GM23338 (cell line): ENCODE data around the gene PLPPR5. TPM values are rescaled to one million over a fixed set of nuclear protein-coding genes. Genes with fewer than 3 reads are reported as not detected.

Experiments
- ATAC-seq: fragments of 200-7000 bp; cut with Tn5 transposase; 3 replicates; pipeline ENCODE4 v1.9.1; 2020
- DNase-seq: peaks from one replicate; pipeline ENCODE4 v3.0.0-alpha.2; 2015; ENCODE audit warnings: low spot score
- H2AFZ ChIP-seq: fragments of 200-600 bp; sonication (generic); 2 replicates; pipeline ENCODE4 v1.8.0; 2016; ENCODE audit warnings: antibody characterized with exemption, mild to moderate bottlenecking, moderate library complexity
- H3F3A ChIP-seq: fragments of 200-600 bp; sonication (generic); replicated peaks from 2 replicates; pipeline ENCODE4 v1.8.0; 2017; ENCODE audit warnings: antibody characterized with exemption, mixed run types, low read depth
- H3K27ac ChIP-seq: fragments of 200-600 bp; sonication (generic); 2 replicates; pipeline ENCODE4 v1.6.1; 2016; ENCODE audit warnings: low read depth
- H3K27me3 ChIP-seq: fragments of 200-600 bp; sonication (generic); 2 replicates; pipeline ENCODE4 v1.8.0; 2016; ENCODE audit warnings: mild to moderate bottlenecking, mixed run types, moderate library complexity; ENCODE audit not compliant: insufficient read depth
- H3K36me3 ChIP-seq: fragments of 200-600 bp; sonication (generic); 2 replicates; pipeline ENCODE4 v1.8.0; 2016; ENCODE audit warnings: mild to moderate bottlenecking; ENCODE audit not compliant: insufficient read depth
- H3K4me1 ChIP-seq: fragments of 200-600 bp; sonication (generic); 2 replicates; pipeline ENCODE4 v1.8.0; 2016; ENCODE audit warnings: mild to moderate bottlenecking, moderate library complexity; ENCODE audit not compliant: insufficient read depth
- H3K4me2 ChIP-seq: fragments of 200-600 bp; sonication (generic); 2 replicates; pipeline ENCODE4 v1.7.1; 2017; ENCODE audit warnings: mixed run types
- H3K4me3 ChIP-seq: fragments of 200-600 bp; sonication (generic); 2 replicates; pipeline ENCODE4 v1.6.1; 2016; ENCODE audit warnings: mixed run types
- H3K79me2 ChIP-seq: fragments of 200-600 bp; sonication (generic); replicated peaks from 2 replicates; pipeline ENCODE4 v1.8.0; 2017; ENCODE audit warnings: mild to moderate bottlenecking; ENCODE audit not compliant: insufficient read depth
- H3K9me2 ChIP-seq: fragments of 200-600 bp; sonication (generic); 2 replicates; pipeline ENCODE4 v1.8.0; 2017; ENCODE audit not compliant: insufficient read depth
- H4K20me1 ChIP-seq: fragments of 200-600 bp; sonication (generic); replicated peaks from 2 replicates; pipeline ENCODE4 v1.8.0; 2017; ENCODE audit warnings: mild to moderate bottlenecking; ENCODE audit not compliant: insufficient read depth
- H3K27ac Mint-ChIP-seq: 2 replicates; pipeline ENCODE4 v1.8.0; 2020; ENCODE audit warnings: inconsistent platforms, mild to moderate bottlenecking, moderate library complexity, mixed read lengths
- H3K27me3 Mint-ChIP-seq: 3 replicates; pipeline ENCODE4 v1.8.0; 2022; ENCODE audit warnings: low read depth, mild to moderate bottlenecking, moderate library complexity, mixed read lengths, inconsistent platforms; ENCODE audit not compliant: insufficient read depth, poor library complexity
- H3K36me3 Mint-ChIP-seq: 3 replicates; pipeline ENCODE4 v1.8.0; 2021; ENCODE audit warnings: low read depth, mild to moderate bottlenecking, inconsistent platforms, moderate library complexity, mixed read lengths
- H3K4me1 Mint-ChIP-seq: 3 replicates; pipeline ENCODE4 v1.8.0; 2020; ENCODE audit warnings: mild to moderate bottlenecking, inconsistent platforms, mixed read lengths
- H3K4me3 Mint-ChIP-seq: 3 replicates; pipeline ENCODE4 v1.8.0; 2021; ENCODE audit warnings: moderate library complexity, mild to moderate bottlenecking, inconsistent platforms, mixed read lengths
- H3K9me3 Mint-ChIP-seq: 3 replicates; pipeline ENCODE4 v1.8.0; 2020; ENCODE audit warnings: moderate library complexity, mild to moderate bottlenecking, inconsistent platforms, mixed read lengths
- CREB1 ChIP-seq: fragments of 250-450 bp; sonication (Bioruptor Pico); IDR thresholded peaks from 2 replicates; pipeline ENCODE4 v1.5.0; 2020; ENCODE audit warnings: low read depth, mild to moderate bottlenecking, moderate library complexity
- CTCF ChIP-seq, 2 experiments: fragments of 200-600 bp in 1 of 2; sonication (generic) in 1 of 2; conservative IDR thresholded peaks; 2 replicates each; pipeline versions ENCODE4 v1.5.1 to v1.6.1; 2016 to 2017; ENCODE audit warnings: antibody characterized with exemption in 2 of 2, low read depth in 2 of 2, mild to moderate bottlenecking in 2 of 2, moderate library complexity in 1 of 2
- ETS1 ChIP-seq: IDR thresholded peaks from 2 replicates; pipeline ENCODE4 v1.6.1; 2016; ENCODE audit warnings: antibody characterized with exemption
- EZH2 ChIP-seq: fragments of 200-600 bp; sonication (generic); IDR thresholded peaks from one replicate; pipeline ENCODE4 v1.8.0; 2017; ENCODE audit warnings: antibody characterized with exemption, mild to moderate bottlenecking, low read depth; ENCODE audit not compliant: unreplicated experiment
- EZH2phosphoT487 ChIP-seq: fragments of 200-600 bp; sonication (generic); IDR thresholded peaks from one replicate; pipeline ENCODE4 v1.8.1; 2018; ENCODE audit warnings: antibody characterized with exemption; ENCODE audit not compliant: unreplicated experiment
- JUNB ChIP-seq: IDR thresholded peaks from one replicate; pipeline ENCODE4 v1.6.1; 2016; ENCODE audit warnings: antibody characterized with exemption; ENCODE audit not compliant: unreplicated experiment
- NANOG ChIP-seq: IDR thresholded peaks from 2 replicates; pipeline ENCODE4 v1.6.1; 2016; ENCODE audit warnings: antibody characterized with exemption, borderline replicate concordance
- POLR2AphosphoS5 ChIP-seq: IDR thresholded peaks from 2 replicates; pipeline ENCODE4 v1.6.1; 2016; ENCODE audit warnings: antibody characterized with exemption, low read depth
- REST ChIP-seq: IDR thresholded peaks from one replicate; pipeline ENCODE4 v1.6.1; 2018; ENCODE audit warnings: antibody characterized with exemption; ENCODE audit not compliant: unreplicated experiment
- STAT1 ChIP-seq: IDR thresholded peaks from one replicate; pipeline ENCODE4 v1.6.1; 2016; ENCODE audit warnings: antibody characterized with exemption; ENCODE audit not compliant: unreplicated experiment
- ZNF114 ChIP-seq: fragments of 250-450 bp; sonication (Bioruptor Pico); IDR thresholded peaks from 2 replicates; pipeline ENCODE4 v1.5.0; 2020; ENCODE audit warnings: mild to moderate bottlenecking, moderate library complexity
- ZNF331 ChIP-seq: fragments of 250-450 bp; sonication (Bioruptor Pico); IDR thresholded peaks from 2 replicates; pipeline ENCODE4 v1.5.0; 2020; ENCODE audit warnings: low read depth, mild to moderate bottlenecking, moderate library complexity
- polyA plus RNA-seq: library from polyadenylated mRNA; unstranded; fragments of >200 nt; fragmentation: Nextera tagmentation; extraction: Ambion mirVana; gene quantifications from 2 replicates; pipeline ENCODE4 v1.2.1, GENCODE V29; 2016
- total RNA-seq: library from RNA; depleted of rRNA; stranded (reverse); fragments of >200 nt; shearing (Covaris generic); gene quantifications from 2 replicates; pipeline ENCODE4 v1.2.3, GENCODE V29; 2014

PLPPR5 gene
- total and polyA plus RNA-seq, 2 experiments from 2014 or later = 3.2 to 4.2 TPM

- Histone ChIP-seq H3K4me2 (no peak overlapping the region), H3K4me3 (no peak overlapping the region), H3F3A (no peaks in the 10 kb centered on the region), H3K4me1 (no peaks in the 10 kb centered on the region), H3K79me2 (no peaks in the 10 kb centered on the region), H3K27ac (no peak overlapping the region), H4K20me1 (no peaks in the 10 kb centered on the region; the same call in 1 of the 2 replicates), H3K36me3 (no peaks in the 10 kb centered on the region), H3K27me3 (no peaks in the 10 kb centered on the region), H2AFZ (no peak overlapping the region), H3K9me2 (peaks cover 3% of the 10 kb centered on the region; the same call in 1 of the 2 replicates)
- Mint-ChIP-seq H3K36me3 (no peaks in the 10 kb centered on the region), H3K9me3 (no peaks in the 10 kb centered on the region), H3K4me3 (no peak overlapping the region), H3K27ac (no peak overlapping the region), H3K4me1 (no peaks in the 10 kb centered on the region), H3K27me3 (no peaks in the 10 kb centered on the region)
- ATAC-seq = no peak
- no peak for TF ChIP-seq ZNF331
- no peak for TF ChIP-seq ZNF114 (CRISPR knock-in tag)
- TF ChIP-seq EZH2 = no peak
- TF ChIP-seq CREB1 (CRISPR knock-in tag) = no peak
- no peak for TF ChIP-seq POLR2AphosphoS5
- no peak for TF ChIP-seq NANOG
- DNase-seq = no peak
Measured at GRCh38 chr1:98903726-98904125, 100.9 kb downstream of the PLPPR5 start.

DNA sequence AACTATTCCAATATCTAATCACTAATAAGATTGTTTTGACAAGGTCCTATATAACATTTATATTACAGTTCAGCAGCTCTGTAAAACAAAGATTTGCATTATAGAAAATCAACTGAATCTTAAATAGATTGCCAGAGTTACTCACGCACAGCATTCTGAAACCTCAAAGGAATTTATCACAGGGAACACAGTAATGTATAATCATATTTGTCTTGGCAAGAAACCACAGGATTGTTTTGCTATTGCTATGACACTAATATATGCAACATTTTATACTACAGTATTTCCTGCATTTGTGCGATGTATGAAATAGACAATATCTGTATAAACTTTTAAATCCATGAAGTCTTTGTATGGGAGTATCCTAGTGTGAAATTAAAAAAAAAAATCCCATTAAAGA, 101.4 kb downstream of the PLPPR5 start:
- Histone ChIP-seq H4K20me1 (no peaks in the 10 kb centered on the region; the same call in 1 of the 2 replicates), H3K4me1 (no peaks in the 10 kb centered on the region), H3F3A (no peaks in the 10 kb centered on the region), H3K36me3 (no peaks in the 10 kb centered on the region), H3K9me2 (peaks cover 3% of the 10 kb centered on the region; the same call in 1 of the 2 replicates), H3K79me2 (no peaks in the 10 kb centered on the region), H3K4me2 (no peak overlapping the region), H2AFZ (no peak overlapping the region), H3K27me3 (no peaks in the 10 kb centered on the region), H3K4me3 (no peak overlapping the region), H3K27ac (no peak overlapping the region)
- H3K27me3 Mint-ChIP-seq = no peaks in the 10 kb centered on the region
- H3K9me3 Mint-ChIP-seq = no peaks in the 10 kb centered on the region
- H3K4me1 Mint-ChIP-seq = no peaks in the 10 kb centered on the region
- DNase-seq = no peak
- no peak overlapping the region for H3K27ac Mint-ChIP-seq
- H3K36me3 Mint-ChIP-seq = no peaks in the 10 kb centered on the region
- H3K4me3 Mint-ChIP-seq = no peak overlapping the region
- ATAC-seq = no peak
- no peak for TF ChIP-seq JUNB
- TF ChIP-seq STAT1 = no peak
- TF ChIP-seq CREB1 (CRISPR knock-in tag) = no peak
- no peak for TF ChIP-seq EZH2
- no peak for TF ChIP-seq CTCF (conservative IDR thresholded peaks at IDR 0.05; ENCODE audit: low read depth in 2 of 2)
- no peak for TF ChIP-seq ZNF331
- no peak for TF ChIP-seq POLR2AphosphoS5
- no peak for TF ChIP-seq ETS1
- TF ChIP-seq EZH2phosphoT487 = no peak
- no peak for TF ChIP-seq NANOG
- no peak for TF ChIP-seq ZNF114 (CRISPR knock-in tag)
- TF ChIP-seq REST = no peak
